ENCODE results near the gene SOST.
"Not testable (repeated sequence)": the region's sequence is repeated elsewhere in the genome, so short reads cannot be mapped to it uniquely, and the experiment has no call there.

The SOST gene

GRCh38 chr17:43758497-43759174 lies at the start of gene SOST:
Gene SOST (minus strand): TSS chr17:43758791. CDS start chr17:43758741, 50 bp downstream.
- DNase-seq, result no peak
- no peak for ATAC-seq

- DNase-seq, result no peak
Measured at GRCh38 chr17:43808076-43808475, 49.5 kb upstream of the SOST start.

GRCh38 chr17:43805117-43805516 lies 46.5 kb upstream of the SOST start:
- ATAC-seq (no peak), DNase-seq (no peak)

More at GRCh38 chr17:43808076-43808475, 49.5 kb upstream of the SOST start:
- no peak for ATAC-seq

GRCh38 chr17:43803758-43804157 lies 45.2 kb upstream of the SOST start:
- no peak for ATAC-seq
- DNase-seq, result no peak

- DNase-seq (no peak), ATAC-seq (no peak)
Measured at GRCh38 chr17:43801844-43802243, 43.3 kb upstream of the SOST start.

- ATAC-seq (no peak), DNase-seq (no peak)
Measured at GRCh38 chr17:43800736-43801135, 42.1 kb upstream of the SOST start.

GRCh38 chr17:43799047-43799446 lies 40.5 kb upstream of the SOST start:
- DNase-seq, result no peak
- ATAC-seq, result no peak

- ATAC-seq, DNase-seq: not testable (repeated sequence)
Measured at GRCh38 chr17:43798024-43798423, 39.4 kb upstream of the SOST start.

- not testable (repeated sequence) for ATAC-seq, DNase-seq
Measured at GRCh38 chr17:43792668-43793067, 34.1 kb upstream of the SOST start.

- ATAC-seq, result no peak
- DNase-seq, result no peak
Measured at GRCh38 chr17:43791589-43791988, 33.0 kb upstream of the SOST start.

GRCh38 chr17:43790311-43790940 lies 31.8 kb upstream of the SOST start:
- DNase-seq (no peak), ATAC-seq (no peak)

- ATAC-seq (no peak), DNase-seq (no peak)
Measured at GRCh38 chr17:43789482-43789881, 30.9 kb upstream of the SOST start.

- DNase-seq, result no peak
- no peak for ATAC-seq
Measured at GRCh38 chr17:43788540-43788939, 29.9 kb upstream of the SOST start.

- ATAC-seq (no peak), DNase-seq (no peak)
Measured at GRCh38 chr17:43787728-43788127, 29.1 kb upstream of the SOST start.

GRCh38 chr17:43784628-43785101 lies 26.1 kb upstream of the SOST start:
- ATAC-seq, result no peak

GRCh38 chr17:43784068-43784467 lies 25.5 kb upstream of the SOST start:
- DNase-seq (no peak), ATAC-seq (no peak)

More at GRCh38 chr17:43784628-43785101, 26.1 kb upstream of the SOST start:
- no peak for DNase-seq

- no peak for ATAC-seq
Measured at GRCh38 chr17:43782913-43783680, 24.5 kb upstream of the SOST start.

GRCh38 chr17:43780135-43780534 lies 21.5 kb upstream of the SOST start, which contains the start of gene CFAP97D1:
Gene CFAP97D1 (plus strand): TSS chr17:43780435. CDS start chr17:43780463, 28 bp downstream.
- DNase-seq (no peak), ATAC-seq (no peak)

More at GRCh38 chr17:43782913-43783680, 24.5 kb upstream of the SOST start:
- DNase-seq, result no peak

- DNase-seq (no peak), ATAC-seq (peak; percentile 41)
Measured at GRCh38 chr17:43779145-43780125, 20.8 kb upstream of the SOST start.

- ATAC-seq, result peak; percentile 94
- DNase-seq, result peak; percentile 81
Measured at GRCh38 chr17:43778337-43779144, 19.9 kb upstream of the SOST start, which contains the start of gene DUSP3. Gene DUSP3 (minus strand): TSS chr17:43778977. CDS start chr17:43778924, 53 bp downstream.

All from stimulated activated naive CD8-positive, alpha-beta T cell treated with anti-CD3 and anti-CD28 coated beads, Interleukin-15, Interleukin-2, amounts not matched to agents 100 U/mL and 50 U/mL, for 24 hours (primary cell).